GM18498 (cell line): Measurements from ENCODE around the gene TMC2.
"Not testable (repeated sequence)": the region's sequence is repeated elsewhere in the genome, so short reads cannot be mapped to it uniquely, and the experiment has no call there.

ENCODE experiments used
- ATAC-seq: cut with Tn5 transposase; IDR thresholded peaks from one replicate; pipeline ENCODE4 v1.9.1; 2021; ENCODE audit warnings: mild to moderate bottlenecking, moderate library complexity; ENCODE audit not compliant: unreplicated experiment

TMC2 gene

DNA sequence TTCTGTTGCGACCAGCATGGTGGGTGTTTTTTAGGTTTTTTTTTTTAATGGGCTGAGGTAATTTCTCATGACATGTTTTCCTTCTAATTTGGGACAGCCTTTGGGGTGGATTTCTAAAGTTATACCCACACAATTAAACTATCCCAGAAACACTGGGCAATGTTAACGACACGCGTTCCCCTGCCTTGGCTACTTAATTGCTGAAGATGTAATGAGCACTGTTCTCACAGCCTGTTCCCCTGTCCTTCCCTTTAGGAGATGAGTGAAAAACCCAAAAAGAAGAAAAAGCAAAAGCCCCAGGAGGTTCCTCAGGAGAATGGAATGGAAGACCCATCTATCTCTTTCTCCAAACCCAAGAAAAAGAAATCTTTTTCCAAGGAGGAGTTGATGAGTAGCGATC, 121.3 kb downstream of the TMC2 start:
- ATAC-seq = no peak

DNA sequence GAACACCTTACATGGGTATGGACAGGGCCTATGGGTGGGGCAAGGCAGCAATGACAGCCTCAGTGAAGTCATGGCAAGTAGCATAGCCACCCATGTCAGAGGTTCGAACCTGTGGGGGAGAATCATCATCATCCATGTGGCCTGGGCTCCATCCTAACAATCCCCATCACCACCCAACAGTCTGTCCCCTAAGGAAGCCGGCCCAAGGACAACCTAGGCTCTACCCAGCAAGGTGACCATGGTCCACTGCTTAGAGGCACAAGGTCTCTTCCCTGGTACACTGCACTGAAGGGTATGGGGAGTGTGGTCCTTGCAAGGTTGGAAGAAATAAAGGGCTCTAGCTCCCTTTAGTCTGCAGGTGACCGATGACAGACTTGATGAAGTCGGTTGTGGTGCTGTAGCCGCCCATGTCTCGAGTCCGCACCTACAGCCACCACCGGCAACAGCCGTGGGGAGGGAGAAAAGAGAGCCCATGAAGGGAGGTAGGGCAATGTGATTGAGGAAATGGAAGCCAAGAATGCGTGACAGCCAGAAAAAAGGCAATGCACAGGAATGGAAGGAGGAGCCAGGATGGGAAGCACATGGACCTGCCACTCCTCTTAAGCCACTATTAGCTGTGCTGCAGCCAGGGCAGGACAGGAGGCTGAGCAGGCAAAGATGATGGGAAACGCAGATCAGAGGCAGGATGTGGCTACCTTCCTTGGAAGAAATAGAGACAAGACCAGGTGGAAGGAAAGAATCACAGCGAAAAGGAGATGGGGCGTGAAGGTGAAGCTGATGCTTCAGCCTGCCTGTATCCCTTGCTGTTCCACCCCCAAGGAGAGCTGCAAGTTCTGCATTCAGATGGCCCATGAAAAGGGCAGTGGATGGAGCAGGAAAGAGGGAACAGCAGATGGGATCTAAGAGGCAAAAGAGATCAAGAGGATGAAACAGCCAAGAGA, 122.3 kb downstream of the TMC2 start:
- no peak for ATAC-seq

DNA sequence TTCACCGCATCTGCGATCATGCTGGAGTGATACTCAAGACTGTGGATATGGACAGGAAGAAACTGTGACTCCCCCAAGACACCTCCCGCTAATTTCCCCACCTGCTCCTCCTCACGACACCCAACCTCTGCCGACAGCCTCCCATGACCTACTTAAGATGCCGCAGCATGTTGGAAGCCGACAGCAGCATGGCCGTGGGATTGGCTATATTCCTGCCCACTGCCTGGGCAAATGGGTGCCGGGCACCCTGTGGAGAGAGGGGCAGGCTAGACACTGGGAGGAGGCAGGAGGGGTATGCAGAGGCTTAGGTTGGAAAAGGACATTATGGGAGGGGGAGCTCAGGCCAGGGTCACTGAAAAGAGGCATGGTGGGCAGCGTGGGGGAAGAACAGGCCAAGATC, 123.2 kb downstream of the TMC2 start:
- ATAC-seq = no peak

DNA sequence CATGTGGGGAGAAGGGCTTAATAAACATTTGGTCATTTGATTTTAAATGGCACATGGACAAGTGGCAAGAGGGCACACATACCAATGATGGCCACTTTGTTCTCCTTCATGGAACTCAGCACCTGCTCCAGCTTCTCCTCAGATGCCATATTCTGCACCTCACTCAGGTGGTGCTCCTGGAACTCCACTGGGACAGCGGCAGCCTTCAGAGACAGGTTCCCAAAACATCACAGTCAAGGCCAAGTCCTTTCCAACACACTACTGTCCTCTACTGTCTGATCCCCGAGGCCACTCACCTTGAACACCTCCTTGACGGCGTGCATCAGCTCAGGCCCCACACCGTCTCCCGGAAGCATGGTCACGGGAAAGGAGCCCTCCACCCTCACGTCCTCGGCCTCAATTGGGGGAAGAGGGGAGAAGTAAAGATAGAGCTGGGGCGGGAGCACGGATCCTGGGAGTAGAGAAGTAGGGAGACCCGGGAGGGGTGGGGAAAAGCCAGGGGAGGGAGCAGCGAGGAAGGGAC, 127.1 kb downstream of the TMC2 start:
- no peak for ATAC-seq

DNA sequence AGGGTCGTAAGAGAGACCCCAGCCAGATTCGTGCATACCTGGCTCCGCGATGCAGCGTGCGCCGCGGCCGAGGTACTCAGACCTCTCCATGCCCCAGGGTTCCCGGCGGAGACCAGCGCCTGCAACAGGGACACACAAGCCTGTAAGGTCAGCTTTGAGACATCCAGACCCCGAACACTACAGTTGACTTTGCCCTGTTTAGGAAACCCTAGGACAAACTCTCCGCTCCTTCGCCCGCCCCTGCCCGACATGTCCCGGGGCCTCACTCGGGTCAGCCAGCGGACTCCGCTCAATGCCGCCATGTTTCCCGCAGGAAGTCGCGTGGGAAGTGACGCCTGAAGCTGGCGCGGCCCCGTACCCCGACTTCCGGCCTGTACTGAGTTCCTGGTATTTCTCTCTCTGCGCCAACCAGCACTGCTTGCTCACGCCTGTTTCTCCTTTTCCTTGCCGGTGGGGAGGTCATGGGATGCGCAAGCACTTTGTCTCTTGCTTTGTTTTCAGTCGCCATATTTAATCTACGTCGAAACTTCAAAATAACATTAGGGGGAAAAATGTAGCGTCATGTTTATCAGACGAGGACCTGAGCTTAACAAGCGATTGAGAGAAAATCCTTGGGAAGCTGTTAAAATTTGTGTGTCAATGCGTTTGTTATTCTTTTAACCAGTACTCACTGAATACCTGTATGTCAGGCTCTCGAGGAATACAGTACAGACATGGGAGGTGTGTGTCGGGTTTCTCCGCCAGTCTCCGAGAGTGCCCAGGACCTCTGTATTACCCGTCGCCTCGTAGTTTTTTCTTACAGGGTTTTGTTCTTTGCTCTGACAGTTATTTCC, 127.7 kb downstream of the TMC2 start, which contains the start of gene IDH3B:
Gene IDH3B (minus strand): TSS at position 330 of the 833 bp plus-strand sequence. CDS start 28 bp downstream, at position 302.
- peak; percentile 87 for ATAC-seq

DNA sequence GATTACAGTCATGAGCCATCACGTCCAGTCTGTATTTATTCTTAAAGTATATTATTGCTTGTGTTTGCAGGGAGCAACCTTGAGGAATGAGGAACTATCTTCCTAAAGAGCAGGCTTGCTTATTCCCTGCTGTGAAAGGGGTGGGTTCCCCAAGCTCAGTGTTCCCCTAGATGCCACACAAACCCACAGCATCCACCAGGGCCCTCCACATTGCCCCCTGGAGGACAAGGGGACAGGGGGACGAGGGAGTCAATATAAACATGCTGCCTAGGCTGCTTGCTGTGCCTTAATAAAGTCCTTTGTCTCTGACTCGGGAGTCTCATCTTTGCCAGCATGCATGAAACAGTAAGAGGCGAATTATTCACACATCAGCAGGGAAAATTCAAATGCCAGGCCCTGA, 135.6 kb downstream of the TMC2 start:
- no peak for ATAC-seq

DNA sequence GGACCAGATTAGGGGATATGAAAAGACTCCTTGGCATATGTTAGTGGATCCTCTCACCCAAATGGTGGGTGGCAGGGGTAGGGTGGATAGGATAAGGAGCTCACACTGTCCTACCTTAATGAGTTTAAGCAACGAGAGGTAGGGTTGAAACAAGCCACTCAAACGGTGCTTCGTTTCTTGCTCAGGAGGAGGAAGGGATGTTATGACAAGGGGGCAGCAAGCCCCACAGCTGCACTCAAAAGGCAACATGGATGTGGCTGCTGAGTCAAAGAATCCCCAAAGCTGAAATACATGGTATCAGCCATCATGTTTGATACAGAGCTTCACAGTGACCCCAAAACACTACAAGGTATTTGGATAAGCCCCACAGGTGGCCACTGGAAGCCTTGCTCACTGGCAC, 136.1 kb downstream of the TMC2 start:
- no peak for ATAC-seq

DNA sequence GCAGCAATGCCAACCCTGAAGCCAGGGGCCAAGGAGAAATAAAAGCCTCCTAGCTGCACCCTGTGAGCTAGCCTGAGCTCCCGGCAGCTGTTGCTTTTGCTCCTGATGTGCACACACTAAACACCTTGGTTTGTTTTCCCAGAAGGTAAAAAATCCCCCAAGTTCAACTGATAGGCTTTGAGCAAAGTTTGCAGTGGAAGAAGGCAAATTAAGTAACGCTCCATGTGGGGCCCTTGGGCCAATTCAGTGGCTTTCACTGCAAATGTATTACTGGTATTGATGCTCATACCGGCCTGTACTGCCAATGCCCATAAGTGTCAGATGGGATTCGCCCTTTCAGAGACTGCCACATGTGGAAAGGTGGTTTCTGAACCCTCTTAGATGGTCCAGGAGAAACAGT, 137.1 kb downstream of the TMC2 start:
- no peak for ATAC-seq

DNA sequence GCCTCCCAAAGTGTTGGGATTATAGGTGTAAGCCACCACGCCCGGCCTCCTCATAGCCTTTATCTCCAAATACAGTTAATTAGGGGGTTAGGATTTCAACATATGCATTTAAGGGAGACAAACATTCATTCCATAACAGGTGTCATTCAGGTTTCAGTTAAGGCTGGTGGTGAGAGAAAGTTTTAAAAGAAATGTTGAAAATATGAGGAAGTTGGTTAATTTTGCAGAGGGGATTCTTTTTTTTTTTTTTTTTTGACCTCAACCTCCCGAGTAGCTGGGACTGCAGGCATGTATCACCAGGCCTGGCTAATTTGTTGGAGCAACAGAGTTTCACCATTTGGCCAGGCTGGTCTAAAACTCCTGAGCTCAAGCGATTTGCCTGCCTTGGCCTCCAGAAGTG, 143.7 kb downstream of the TMC2 start:
- ATAC-seq = no peak

DNA sequence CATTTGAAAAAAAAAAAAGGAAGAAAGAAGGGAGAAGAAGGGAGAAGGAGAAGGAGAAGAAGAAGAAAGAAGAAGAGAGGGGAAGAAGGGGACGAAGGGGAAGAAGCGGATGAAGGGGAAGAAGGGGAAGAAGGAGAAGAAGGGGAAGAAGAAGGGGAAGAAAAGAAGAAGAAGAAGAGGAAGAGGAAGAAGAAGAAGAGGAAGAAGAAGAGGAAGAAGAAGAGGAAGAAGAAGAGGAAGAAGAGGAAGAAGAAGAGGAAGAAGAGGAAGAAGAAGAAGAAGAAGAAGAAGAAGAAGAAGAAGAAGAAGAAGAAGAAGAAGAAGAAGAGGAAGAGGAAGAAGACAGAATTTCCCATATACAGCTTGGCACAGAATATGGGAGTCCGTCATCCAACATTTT, 145.7 kb downstream of the TMC2 start:
- not testable (repeated sequence) for ATAC-seq

DNA sequence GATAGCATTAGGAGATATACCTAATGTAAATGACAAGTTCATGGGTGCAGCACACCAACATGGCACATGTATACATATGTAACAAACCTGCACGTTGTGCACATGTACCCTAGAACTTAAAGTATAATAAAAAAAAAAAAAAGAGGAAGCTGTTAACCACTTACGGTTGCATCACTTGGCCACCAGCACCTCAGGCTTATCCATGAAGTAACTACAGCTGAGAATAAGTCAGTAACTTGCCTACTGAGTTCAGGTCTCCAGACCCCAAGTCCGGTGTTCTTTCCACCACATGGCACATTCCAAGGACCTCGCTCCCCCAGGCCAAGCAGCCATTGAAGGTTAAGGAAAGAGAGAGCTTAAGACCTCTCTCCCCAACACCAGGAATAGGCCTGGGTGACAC, 148.4 kb downstream of the TMC2 start:
- ATAC-seq = not testable (repeated sequence)

DNA sequence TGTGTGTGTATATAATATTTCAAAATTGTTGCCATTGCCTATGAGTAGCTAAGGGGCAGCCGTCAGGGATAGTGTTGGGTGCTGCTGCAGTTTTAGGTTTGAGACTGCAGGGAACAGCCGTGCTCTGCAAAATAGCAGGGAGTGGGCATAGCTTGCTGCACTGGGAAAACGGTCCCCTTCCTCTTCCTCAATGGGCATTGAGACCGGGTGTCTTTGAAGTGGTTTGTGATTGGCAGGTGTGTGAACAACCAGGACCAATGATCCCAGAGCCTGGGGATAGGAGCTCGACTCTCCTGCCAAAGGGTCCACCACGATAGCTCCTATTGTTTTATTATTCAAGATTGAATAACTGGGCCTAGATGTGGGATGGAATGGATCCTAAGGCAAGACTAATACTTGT, 151.1 kb downstream of the TMC2 start:
- no peak for ATAC-seq

DNA sequence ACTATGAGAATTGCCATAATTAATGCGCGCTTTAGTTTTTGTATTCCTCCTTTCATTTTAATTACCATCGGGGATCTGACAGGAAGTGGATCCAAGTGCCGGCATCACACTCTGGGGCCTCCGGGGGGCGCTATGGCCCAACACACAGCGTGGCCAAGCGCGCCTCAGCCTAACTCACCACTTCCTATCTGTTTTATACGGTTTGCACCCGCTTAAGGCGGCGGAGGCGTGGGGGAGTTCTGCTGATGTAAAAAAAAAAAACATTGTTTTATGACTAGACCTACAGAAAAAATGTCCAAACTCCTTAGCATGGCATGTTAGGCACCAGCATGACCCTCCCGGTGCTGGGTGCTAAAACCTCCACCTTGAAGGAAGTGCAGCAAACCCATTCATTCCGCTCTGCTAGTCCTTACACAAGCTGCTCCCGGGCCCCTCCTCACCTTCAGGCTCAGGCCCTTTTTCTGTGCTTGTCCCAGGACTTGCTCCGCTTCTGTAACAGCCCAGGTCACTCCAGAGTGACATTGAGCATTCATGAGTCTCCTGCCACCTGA, 151.7 kb downstream of the TMC2 start:
- no peak for ATAC-seq

DNA sequence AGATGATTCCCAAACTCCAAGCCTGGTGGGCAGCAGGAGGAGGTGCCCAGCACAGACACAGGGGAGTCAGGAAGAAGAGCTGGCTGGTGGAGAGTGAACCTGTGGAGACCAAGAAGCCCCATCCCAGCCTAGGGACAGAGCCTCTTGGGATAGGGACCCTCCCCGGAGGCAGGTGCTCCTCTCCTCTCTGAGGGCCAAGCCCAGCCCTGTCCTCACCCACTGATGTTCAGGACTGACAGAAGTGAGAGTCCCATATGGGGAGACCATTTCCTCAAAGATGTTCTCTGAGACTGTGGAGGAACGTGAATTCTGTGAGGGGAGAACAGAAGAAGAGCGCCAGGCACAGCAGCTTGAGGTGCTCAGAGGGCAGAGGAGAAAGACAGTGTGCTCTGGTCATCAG, 153.8 kb downstream of the TMC2 start:
- ATAC-seq = no peak

DNA sequence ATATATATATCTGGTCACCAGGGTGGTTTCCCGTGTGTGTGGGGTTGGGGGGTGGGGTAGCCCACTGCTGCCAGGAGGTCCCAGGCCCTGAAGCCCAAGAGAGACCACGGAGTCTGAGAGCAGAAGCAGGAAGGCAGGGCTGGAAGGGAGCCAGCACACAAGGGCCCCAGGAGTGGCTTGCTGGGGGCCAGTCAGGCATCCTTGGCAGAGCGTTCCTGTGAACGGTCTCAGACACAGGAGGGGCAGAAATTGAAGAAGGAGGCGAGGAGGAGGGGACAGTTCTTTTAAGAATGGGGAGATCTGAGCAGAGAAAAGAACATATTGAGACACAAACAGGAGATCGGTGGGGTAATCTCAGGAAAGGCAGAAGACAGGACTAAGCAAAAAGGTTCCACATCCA, 154.3 kb downstream of the TMC2 start:
- ATAC-seq = no peak

DNA sequence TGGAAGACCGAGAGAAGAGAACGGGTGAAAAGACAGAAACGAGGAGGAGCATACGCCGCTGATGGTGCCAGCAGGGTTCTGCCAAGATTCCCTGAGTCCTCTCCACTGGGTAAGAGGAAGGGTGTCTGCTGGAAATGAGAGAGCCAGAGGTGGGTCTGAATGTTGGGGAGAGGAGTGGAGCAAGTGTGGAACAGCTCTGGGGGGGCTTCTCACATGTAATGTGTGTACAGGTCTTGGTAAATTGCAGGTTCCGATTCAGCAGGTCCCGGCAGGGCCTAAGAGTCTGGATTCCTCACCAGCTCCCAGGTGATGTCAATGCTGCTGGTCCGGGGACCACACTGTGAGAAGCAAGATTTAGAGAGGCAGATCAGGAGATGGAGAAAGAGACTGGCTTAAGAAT, 154.8 kb downstream of the TMC2 start:
- ATAC-seq = no peak
